MG63 (cell line): ENCODE results near the gene RNF186. TPM values are rescaled to one million over a fixed set of nuclear protein-coding genes. Genes with fewer than 3 reads are reported as not detected.
A peak's percentile ranks its signal among the peaks of the same experiment; 100 is the strongest.
"Not testable (repeated sequence)": the region's sequence is repeated elsewhere in the genome, so short reads cannot be mapped to it uniquely, and the experiment has no call there.

Source experiments
- DNase-seq: peaks from one replicate; pipeline ENCODE4 v3.0.0-alpha.2; 2020
- H3K27me3 ChIP-seq: fragments of 250-450 bp; sonication (Bioruptor Pico); 2 replicates; pipeline ENCODE4 v1.5.1; 2020; ENCODE audit warnings: mild to moderate bottlenecking, moderate library complexity
- H3K36me3 ChIP-seq: fragments of 250-450 bp; sonication (Bioruptor Pico); 2 replicates; pipeline ENCODE4 v1.5.1; 2020; ENCODE audit warnings: mild to moderate bottlenecking, moderate library complexity
- H3K4me3 ChIP-seq: fragments of 250-450 bp; sonication (Bioruptor Pico); 2 replicates; pipeline ENCODE4 v1.5.1; 2020; ENCODE audit warnings: mild to moderate bottlenecking, moderate library complexity
- H3K9me3 ChIP-seq: fragments of 250-450 bp; sonication (Bioruptor Pico); 2 replicates; pipeline ENCODE4 v1.5.1; 2020; ENCODE audit warnings: mild to moderate bottlenecking, moderate library complexity
- total RNA-seq: library from RNA; depleted of rRNA; stranded (reverse); fragments of >200 nt; shearing (Covaris generic); gene quantifications from 2 replicates; pipeline ENCODE4 v1.2.3, GENCODE V29; 2014; ENCODE audit warnings: low replicate concordance

Gene RNF186
- total RNA-seq, 1 experiment from 2014 or later, result not detected

DNA sequence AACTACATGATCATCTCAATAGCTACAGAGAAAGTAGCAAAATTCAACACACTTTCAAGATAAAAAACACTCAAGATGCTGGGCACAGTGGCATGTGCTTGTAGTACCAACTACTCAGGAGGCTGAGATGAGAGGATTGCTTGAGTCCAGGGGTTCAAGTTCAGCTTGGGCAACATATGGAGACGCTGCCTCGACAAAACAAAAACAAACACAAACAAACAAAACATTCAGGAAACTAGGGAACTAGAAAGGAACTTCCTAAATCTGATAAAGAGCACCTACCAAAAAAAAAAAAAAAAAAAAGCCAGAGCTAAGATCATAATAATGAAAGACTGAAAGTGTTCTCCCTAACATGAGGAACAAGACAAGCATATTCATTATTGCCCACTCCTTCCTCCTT, 22.8 kb upstream of the RNF186 start:
- Histone ChIP-seq H3K27me3 (no peaks in the 10 kb centered on the region; the same call in 1 of the 2 replicates), H3K36me3 (no peaks in the 10 kb centered on the region), H3K4me3 (no peak overlapping the region), H3K9me3 (no peaks in the 10 kb centered on the region)
- DNase-seq, result no peak

- no peak for DNase-seq
- Histone ChIP-seq H3K36me3 (no peaks in the 10 kb centered on the region), H3K27me3 (no peaks in the 10 kb centered on the region), H3K4me3 (no peak overlapping the region), H3K9me3 (no peaks in the 10 kb centered on the region)
These were observed 20.5 kb upstream of the RNF186 start for GRCh38 chr1:19835578-19835977.

- Histone ChIP-seq H3K4me3 (no peak overlapping the region), H3K9me3 (no peaks in the 10 kb centered on the region), H3K27me3 (no peaks in the 10 kb centered on the region)
These were observed 16.4 kb upstream of the RNF186 start for GRCh38 chr1:19831441-19831840.

GRCh38 chr1:19828546-19828945, 13.5 kb upstream of the RNF186 start:
- peak; percentile 32 for DNase-seq
- no peaks in the 10 kb centered on the region for H3K36me3 ChIP-seq
- H3K4me3 ChIP-seq, result no peak overlapping the region
- no peaks in the 10 kb centered on the region for H3K27me3 ChIP-seq
- no peaks in the 10 kb centered on the region for H3K9me3 ChIP-seq

More at GRCh38 chr1:19831441-19831840, 16.4 kb upstream of the RNF186 start:
- DNase-seq, result no peak
- H3K36me3 ChIP-seq, result no peaks in the 10 kb centered on the region

DNA sequence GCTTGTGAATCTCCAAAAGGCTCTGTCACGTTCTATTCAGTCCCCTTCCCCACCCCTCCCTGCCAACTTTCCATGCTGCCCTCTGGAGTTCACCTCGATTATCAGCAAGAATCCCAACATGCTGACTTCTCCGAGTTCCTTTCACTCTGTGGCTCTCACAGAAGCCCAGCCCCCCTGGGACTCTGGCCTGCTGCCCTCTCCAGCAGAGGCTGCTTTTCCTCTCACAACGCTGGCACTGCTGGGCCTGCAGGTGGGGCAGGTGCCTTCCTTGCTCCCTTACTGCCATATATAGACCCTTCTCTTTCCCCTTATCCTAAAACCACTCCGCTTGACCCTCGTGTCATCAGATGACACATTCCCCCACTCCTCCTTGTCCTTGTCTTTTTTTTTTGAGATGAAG, 10.2 kb upstream of the RNF186 start:
- Histone ChIP-seq H3K27me3 (no peaks in the 10 kb centered on the region), H3K4me3 (no peak overlapping the region), H3K36me3 (no peaks in the 10 kb centered on the region), H3K9me3 (no peaks in the 10 kb centered on the region)
- DNase-seq, result no peak

DNA sequence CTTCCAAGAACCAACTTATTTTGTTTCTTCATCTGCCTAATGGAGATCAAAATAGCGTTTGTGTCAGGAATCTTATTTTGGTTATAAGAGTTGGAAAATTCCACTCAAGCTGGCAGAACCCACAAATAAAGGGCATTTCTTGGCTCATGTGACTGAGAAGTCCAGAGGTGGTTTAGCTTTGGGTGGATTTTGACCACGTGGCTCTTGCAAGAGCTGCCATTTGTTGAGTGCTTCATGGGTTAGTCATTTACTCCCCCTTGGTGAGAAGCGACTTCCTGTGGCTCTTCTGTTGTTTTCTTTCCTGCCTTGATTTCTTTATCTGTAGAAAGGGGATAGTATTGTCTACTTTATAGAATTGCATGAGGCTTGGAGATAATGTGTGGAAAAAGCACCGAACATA, 9.5 kb upstream of the RNF186 start:
- Histone ChIP-seq H3K36me3 (no peaks in the 10 kb centered on the region), H3K27me3 (no peaks in the 10 kb centered on the region), H3K4me3 (no peak overlapping the region), H3K9me3 (no peaks in the 10 kb centered on the region)
- no peak for DNase-seq

DNA sequence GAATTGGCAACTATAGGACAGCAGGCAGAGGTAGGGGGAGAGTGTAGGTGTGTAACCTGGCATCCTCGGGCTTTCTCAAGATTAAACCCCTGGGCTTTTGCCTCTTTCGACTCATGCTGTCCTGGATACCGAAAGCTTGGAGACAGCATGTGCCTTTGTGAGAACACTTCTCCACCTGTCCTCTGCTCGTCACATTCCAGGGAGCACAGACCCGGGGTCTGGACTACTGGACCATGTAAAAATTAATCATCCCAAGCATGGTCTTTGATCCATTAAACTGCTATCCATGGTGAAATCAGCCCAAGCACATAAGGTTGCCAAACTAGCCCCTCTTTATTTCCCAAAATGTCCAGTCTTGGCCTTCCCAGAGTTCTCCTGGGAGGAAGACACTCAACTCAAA, 9.0 kb upstream of the RNF186 start:
- no peak for DNase-seq
- Histone ChIP-seq H3K36me3 (no peaks in the 10 kb centered on the region), H3K9me3 (no peaks in the 10 kb centered on the region), H3K4me3 (no peak overlapping the region), H3K27me3 (no peaks in the 10 kb centered on the region)

DNA sequence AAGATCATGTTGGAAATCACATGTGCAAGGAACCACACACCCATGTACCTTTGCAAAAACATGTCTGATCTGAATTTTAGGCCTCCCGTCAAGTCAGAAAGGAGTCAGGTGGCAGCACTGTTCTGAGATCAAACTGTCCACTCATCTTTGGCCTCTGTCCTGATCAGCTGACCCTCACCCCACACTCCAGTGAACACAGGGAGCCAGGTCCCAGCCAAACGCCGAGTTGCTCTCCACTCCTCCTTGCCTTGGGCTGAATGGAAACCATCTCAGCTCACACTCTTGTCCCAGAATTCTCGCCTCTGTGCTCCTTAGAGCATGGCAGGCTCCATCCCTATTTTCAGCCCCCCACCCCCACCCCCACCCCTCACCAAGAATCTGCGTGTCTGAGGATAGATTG, 4.6 kb upstream of the RNF186 start:
- no peaks in the 10 kb centered on the region for H3K9me3 ChIP-seq
- no peak for DNase-seq

DNA sequence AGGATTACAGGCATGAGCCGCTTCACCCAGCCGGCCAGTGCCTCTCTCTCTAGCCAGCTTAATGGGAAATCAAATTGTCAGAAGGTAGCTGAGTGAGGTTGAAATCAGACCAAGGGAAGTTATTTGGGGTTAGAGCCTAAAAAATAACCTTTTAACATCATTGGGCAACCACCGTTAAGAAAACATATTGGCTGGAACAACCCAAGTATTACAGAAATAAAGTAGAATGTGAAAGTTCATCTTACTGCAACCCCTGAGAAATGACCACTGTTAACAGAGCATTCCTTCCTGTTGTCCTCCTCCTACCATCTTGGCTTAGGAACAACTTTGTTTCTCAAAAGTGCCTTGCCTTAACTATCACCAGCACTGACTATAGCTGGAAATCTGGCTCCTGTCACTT, 3.2 kb upstream of the RNF186 start:
- H3K27me3 ChIP-seq, result no peaks in the 10 kb centered on the region
- no peak for DNase-seq
- H3K4me3 ChIP-seq, result no peak overlapping the region
- no peaks in the 10 kb centered on the region for H3K36me3 ChIP-seq
- no peaks in the 10 kb centered on the region for H3K9me3 ChIP-seq

More for the DNA sequence above, 4.6 kb upstream of the RNF186 start:
- H3K4me3 ChIP-seq, result no peak overlapping the region
- no peaks in the 10 kb centered on the region for H3K36me3 ChIP-seq
- H3K27me3 ChIP-seq, result no peaks in the 10 kb centered on the region

DNA sequence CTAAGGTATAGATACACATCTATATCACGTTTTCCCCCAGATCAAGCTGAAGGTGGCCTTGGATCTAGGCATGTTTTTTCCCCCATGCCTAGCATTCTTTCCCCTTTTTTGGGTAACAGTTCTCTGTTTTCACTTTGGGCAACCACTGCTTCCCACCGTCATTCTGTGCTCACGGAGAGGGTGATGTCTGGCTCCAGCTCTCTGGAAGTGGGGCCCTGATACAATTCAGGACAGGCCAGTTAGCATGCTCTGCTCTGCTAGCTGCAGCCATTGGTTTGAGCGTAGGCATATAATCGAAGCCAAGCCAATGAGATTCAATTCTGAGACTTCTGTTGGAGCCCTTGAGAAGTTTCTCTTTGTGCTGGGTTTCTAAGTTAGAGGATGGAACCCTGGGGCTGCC, 2.1 kb upstream of the RNF186 start:
- Histone ChIP-seq H3K9me3 (no peaks in the 10 kb centered on the region), H3K4me3 (no peak overlapping the region), H3K36me3 (no peaks in the 10 kb centered on the region)

DNA sequence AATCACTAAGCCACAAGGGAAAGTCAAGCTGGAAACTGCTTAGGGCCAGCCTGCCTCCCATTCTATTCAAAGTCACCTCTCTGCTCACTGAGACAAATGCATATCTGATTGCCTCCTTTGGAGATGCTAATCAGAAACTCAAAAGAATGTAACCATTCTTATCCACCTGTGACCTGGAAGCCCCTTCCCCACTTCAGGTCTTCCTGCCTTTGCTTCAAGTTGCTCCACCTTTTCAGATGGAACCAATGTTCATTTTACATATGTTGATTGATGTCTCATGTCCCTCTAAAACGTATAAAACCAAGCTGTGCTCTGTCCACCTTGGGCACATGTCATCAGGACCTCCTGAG, 1.6 kb upstream of the RNF186 start:
- H3K27me3 ChIP-seq, H3K36me3 ChIP-seq, H3K4me3 ChIP-seq, DNase-seq, H3K9me3 ChIP-seq: not testable (repeated sequence)

More for the DNA sequence above, 2.1 kb upstream of the RNF186 start:
- DNase-seq, result no peak
- H3K27me3 ChIP-seq, result no peaks in the 10 kb centered on the region

- no peaks in the 10 kb centered on the region for H3K36me3 ChIP-seq
- no peak overlapping the region for H3K4me3 ChIP-seq
- H3K9me3 ChIP-seq, result no peaks in the 10 kb centered on the region
- DNase-seq, result no peak
- H3K27me3 ChIP-seq, result no peaks in the 10 kb centered on the region
These were observed 986 bp upstream of the RNF186 start for GRCh38 chr1:19815801-19816736.

GRCh38 chr1:19814244-19814661, 830 bp downstream of the RNF186 start:
- Histone ChIP-seq H3K4me3 (no peak overlapping the region), H3K9me3 (no peaks in the 10 kb centered on the region), H3K36me3 (no peaks in the 10 kb centered on the region), H3K27me3 (no peaks in the 10 kb centered on the region)
- DNase-seq, result no peak

DNA sequence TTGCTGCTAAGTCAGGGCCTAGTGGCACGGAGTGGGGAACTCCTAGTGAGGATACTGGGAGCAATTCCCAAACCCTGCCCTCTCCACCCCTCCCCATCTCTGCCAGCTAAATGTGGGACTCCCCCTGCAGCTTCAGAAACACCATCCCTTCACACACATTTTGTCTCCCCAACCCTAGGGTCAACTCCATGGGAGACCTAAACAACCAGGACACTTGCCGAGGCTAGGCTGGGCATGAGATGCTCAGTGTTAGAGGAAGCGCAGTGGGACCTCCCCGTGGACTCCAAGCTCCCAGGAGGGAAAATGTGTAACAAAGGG, 1.5 kb downstream of the RNF186 start:
- no peak for DNase-seq
- no peak overlapping the region for H3K4me3 ChIP-seq
- H3K9me3 ChIP-seq, result no peaks in the 10 kb centered on the region
- H3K27me3 ChIP-seq, result no peaks in the 10 kb centered on the region
- H3K36me3 ChIP-seq, result no peaks in the 10 kb centered on the region

DNA sequence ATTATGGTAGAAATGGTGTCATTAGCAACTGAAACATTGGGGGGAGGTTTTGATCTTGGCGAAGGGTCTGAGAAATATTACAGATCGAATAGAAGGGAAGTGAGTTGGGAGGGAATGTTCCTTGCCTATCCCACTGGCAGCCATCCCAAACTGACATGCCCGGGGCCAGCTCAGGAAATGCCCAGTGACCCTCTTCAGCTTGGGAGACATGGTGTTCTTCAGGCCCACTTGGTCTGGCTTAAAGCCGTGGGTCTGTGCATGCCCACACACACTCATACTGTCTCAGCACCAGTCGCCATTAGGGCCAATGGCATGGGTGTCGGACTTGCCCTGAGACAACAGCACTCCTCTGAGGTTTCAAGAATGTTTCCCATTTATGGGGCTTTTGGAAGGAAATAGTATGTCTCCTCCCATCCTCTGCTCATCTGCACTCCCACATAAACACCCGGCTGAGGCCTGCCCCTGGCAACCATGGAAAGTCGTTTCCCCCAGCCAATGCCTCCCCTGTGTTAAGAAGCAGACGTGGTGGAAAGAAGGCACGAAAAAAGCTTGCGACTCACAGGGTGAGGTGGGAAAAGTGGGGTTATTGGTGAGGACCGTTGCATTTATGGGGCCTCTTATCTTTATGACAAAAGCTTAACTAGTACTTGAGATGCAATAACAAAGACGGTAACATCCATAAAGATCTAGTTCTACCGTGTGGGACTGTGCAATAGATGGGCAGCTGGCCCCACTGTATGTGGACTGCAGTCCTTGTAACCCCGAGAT, 2.0 kb downstream of the RNF186 start:
- no peaks in the 10 kb centered on the region for H3K27me3 ChIP-seq
- no peaks in the 10 kb centered on the region for H3K9me3 ChIP-seq
- H3K4me3 ChIP-seq, result no peak overlapping the region
- no peak for DNase-seq
- no peaks in the 10 kb centered on the region for H3K36me3 ChIP-seq

GRCh38 chr1:19811206-19811851, 3.8 kb downstream of the RNF186 start:
- no peaks in the 10 kb centered on the region for H3K27me3 ChIP-seq
- H3K9me3 ChIP-seq, result no peaks in the 10 kb centered on the region
- H3K36me3 ChIP-seq, result no peaks in the 10 kb centered on the region
- DNase-seq, result peak; percentile 39
- H3K4me3 ChIP-seq, result no peak overlapping the region

DNA sequence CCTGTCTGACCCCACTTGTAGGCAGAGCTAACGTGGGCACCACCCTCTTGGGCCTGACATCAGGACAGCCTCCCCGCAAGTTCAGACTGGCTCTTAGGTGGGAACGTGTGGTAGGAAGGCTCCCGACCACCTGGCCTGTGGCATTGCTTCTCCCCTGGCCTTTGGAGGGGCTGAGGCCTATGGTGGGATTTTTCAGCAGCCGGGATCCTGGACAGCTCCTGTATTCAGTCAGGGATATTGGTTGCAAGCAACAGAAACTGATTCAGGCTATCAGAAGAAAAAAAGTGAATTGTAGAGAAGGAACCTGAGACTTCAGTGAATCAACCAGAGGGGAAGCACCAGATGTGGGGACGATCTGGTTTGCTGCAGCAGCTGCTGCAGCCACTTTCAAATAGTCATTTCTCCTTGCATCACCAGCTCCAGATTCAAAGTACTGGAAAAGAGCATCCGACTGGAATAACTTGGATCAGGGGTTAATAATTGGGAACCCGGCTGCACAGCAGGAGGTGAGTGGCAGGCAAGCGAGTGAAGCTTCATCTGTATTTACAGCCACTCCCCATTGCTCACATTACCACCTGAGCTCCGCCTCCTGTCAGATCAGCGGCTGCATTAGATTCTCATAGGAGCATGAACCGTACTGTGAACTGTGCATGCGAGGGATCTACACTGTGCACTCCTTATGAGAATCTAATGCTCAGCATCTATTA, 5.9 kb downstream of the RNF186 start:
- Histone ChIP-seq H3K36me3 (no peaks in the 10 kb centered on the region), H3K9me3 (no peaks in the 10 kb centered on the region), H3K27me3 (no peaks in the 10 kb centered on the region), H3K4me3 (no peak overlapping the region)
- no peak for DNase-seq
